ENCODE data around the gene MPZL2. TPM values are rescaled to one million over a fixed set of nuclear protein-coding genes. Genes with fewer than 3 reads are reported as not detected.

MPZL2 gene
- total RNA-seq, 1 donor, result not detected

- Histone ChIP-seq H3K36me3 (ENCODE audit: insufficient read depth, low read length) (no peaks in the 10 kb centered on the region), H4K20me1 (ENCODE audit: insufficient read depth, low read length) (no peaks in the 10 kb centered on the region), H3K4me2 (ENCODE audit: insufficient read depth, low read length) (no peak overlapping the region), H3K79me2 (ENCODE audit: insufficient read depth, low read length) (no peaks in the 10 kb centered on the region), H3K27me3 (ENCODE audit: insufficient read depth, low read length) (peaks cover 4% of the 10 kb centered on the region), H3K4me1 (ENCODE audit: insufficient read depth, low read length) (no peaks in the 10 kb centered on the region), H3K4me3 (ENCODE audit: insufficient read depth, low read length) (no peak overlapping the region), H3K27ac (ENCODE audit: low read depth, low read length) (no peak overlapping the region), H3K9me3 (ENCODE audit: low read depth, low read length) (no peaks in the 10 kb centered on the region), H2AFZ (ENCODE audit: low read length) (no peak overlapping the region)
- TF ChIP-seq, protein P1, sequence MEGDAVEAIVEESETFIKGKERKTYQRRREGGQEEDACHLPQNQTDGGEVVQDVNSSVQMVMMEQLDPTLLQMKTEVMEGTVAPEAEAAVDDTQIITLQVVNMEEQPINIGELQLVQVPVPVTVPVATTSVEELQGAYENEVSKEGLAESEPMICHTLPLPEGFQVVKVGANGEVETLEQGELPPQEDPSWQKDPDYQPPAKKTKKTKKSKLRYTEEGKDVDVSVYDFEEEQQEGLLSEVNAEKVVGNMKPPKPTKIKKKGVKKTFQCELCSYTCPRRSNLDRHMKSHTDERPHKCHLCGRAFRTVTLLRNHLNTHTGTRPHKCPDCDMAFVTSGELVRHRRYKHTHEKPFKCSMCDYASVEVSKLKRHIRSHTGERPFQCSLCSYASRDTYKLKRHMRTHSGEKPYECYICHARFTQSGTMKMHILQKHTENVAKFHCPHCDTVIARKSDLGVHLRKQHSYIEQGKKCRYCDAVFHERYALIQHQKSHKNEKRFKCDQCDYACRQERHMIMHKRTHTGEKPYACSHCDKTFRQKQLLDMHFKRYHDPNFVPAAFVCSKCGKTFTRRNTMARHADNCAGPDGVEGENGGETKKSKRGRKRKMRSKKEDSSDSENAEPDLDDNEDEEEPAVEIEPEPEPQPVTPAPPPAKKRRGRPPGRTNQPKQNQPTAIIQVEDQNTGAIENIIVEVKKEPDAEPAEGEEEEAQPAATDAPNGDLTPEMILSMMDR (IDR thresholded peaks at IDR 0.05; ENCODE audit: extremely low read depth, low read depth, low read length), result no peak
- no peak for DNase-seq (ENCODE audit: insufficient read length, low spot score, missing footprints)
These were observed 24.4 kb downstream of the MPZL2 start for GRCh38 chr11:118239509-118240205.

DNA sequence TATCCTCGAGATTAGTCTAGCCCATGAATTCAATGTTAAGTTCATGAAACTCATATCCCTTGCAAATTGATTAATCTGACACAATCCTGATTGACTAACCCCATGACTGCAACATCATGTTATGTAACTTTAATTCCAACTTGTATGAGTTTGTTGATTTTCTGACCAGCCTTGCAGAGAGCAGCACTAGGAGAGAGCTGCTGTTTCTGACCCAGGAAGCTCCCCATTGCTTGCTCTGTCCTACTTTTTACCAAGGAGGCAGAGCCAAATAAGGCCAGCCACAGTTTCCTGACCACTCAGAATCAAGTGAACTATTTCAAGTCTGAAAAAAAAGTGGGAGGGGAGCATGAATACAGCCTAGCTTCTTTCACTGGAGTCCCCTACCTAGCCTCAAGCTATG is 25.2 kb downstream of the MPZL2 start:
- H3K4me1 ChIP-seq (ENCODE audit: insufficient read depth, low read length), result no peaks in the 10 kb centered on the region
- H4K20me1 ChIP-seq (ENCODE audit: insufficient read depth, low read length), result no peaks in the 10 kb centered on the region
- TF ChIP-seq, protein P1 (IDR thresholded peaks at IDR 0.05; ENCODE audit: extremely low read depth, low read depth, low read length), result no peak
- no peak overlapping the region for H2AFZ ChIP-seq (ENCODE audit: low read length)
- no peaks in the 10 kb centered on the region for H3K79me2 ChIP-seq (ENCODE audit: insufficient read depth, low read length)
- no peaks in the 10 kb centered on the region for H3K9me3 ChIP-seq (ENCODE audit: low read depth, low read length)
- no peak for DNase-seq (ENCODE audit: insufficient read length, low spot score, missing footprints)
- no peak overlapping the region for H3K4me3 ChIP-seq (ENCODE audit: insufficient read depth, low read length)
- H3K27me3 ChIP-seq (ENCODE audit: insufficient read depth, low read length), result peaks cover 4% of the 10 kb centered on the region
- H3K36me3 ChIP-seq (ENCODE audit: insufficient read depth, low read length), result no peaks in the 10 kb centered on the region
- no peak overlapping the region for H3K27ac ChIP-seq (ENCODE audit: low read depth, low read length)
- H3K4me2 ChIP-seq (ENCODE audit: insufficient read depth, low read length), result no peak overlapping the region

- Histone ChIP-seq H3K36me3 (ENCODE audit: insufficient read depth, low read length) (no peaks in the 10 kb centered on the region), H3K4me1 (ENCODE audit: insufficient read depth, low read length) (no peaks in the 10 kb centered on the region), H3K27me3 (ENCODE audit: insufficient read depth, low read length) (peaks cover 4% of the 10 kb centered on the region), H3K4me2 (ENCODE audit: insufficient read depth, low read length) (no peak overlapping the region), H3K9me3 (ENCODE audit: low read depth, low read length) (no peaks in the 10 kb centered on the region), H3K79me2 (ENCODE audit: insufficient read depth, low read length) (no peaks in the 10 kb centered on the region), H2AFZ (ENCODE audit: low read length) (no peak overlapping the region), H3K27ac (ENCODE audit: low read depth, low read length) (no peak overlapping the region), H4K20me1 (ENCODE audit: insufficient read depth, low read length) (no peaks in the 10 kb centered on the region), H3K4me3 (ENCODE audit: insufficient read depth, low read length) (no peak overlapping the region)
- DNase-seq (ENCODE audit: insufficient read length, low spot score, missing footprints), result no peak
- TF ChIP-seq, protein P1 (IDR thresholded peaks at IDR 0.05; ENCODE audit: extremely low read depth, low read depth, low read length), result no peak
These were observed 25.7 kb downstream of the MPZL2 start for GRCh38 chr11:118238421-118238820.

DNA sequence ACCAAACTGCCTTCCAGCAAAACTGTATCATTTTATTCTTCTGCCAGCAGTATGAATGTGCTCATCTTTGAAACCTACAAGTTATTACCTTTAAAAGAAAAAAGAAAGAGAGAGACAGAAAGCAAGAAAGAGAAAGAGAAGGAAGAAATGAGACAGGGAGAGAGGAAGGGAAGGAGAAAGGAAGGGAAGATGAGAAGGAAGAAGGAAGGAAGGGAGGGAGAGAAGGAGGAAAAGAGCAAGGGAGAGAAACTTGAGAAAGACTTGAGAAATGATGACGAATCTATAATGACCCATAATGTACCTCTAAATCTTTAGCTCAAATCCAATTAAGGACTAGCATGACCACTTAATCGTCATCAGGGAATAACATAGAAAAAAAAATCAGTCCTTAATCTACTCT is 27.9 kb downstream of the MPZL2 start:
- Histone ChIP-seq H3K79me2 (ENCODE audit: insufficient read depth, low read length) (no peaks in the 10 kb centered on the region), H3K4me2 (ENCODE audit: insufficient read depth, low read length) (no peak overlapping the region), H3K4me1 (ENCODE audit: insufficient read depth, low read length) (no peaks in the 10 kb centered on the region), H2AFZ (ENCODE audit: low read length) (no peak overlapping the region), H3K36me3 (ENCODE audit: insufficient read depth, low read length) (no peaks in the 10 kb centered on the region), H3K27me3 (ENCODE audit: insufficient read depth, low read length) (peaks cover 5% of the 10 kb centered on the region), H3K27ac (ENCODE audit: low read depth, low read length) (no peak overlapping the region), H3K9me3 (ENCODE audit: low read depth, low read length) (no peaks in the 10 kb centered on the region), H4K20me1 (ENCODE audit: insufficient read depth, low read length) (no peaks in the 10 kb centered on the region), H3K4me3 (ENCODE audit: insufficient read depth, low read length) (no peak overlapping the region)
- DNase-seq (ENCODE audit: insufficient read length, low spot score, missing footprints), result no peak
- TF ChIP-seq, protein P1 (IDR thresholded peaks at IDR 0.05; ENCODE audit: extremely low read depth, low read depth, low read length), result no peak

Measured in osteoblast (primary cell).